ENCODE measurements around the gene RAB7A.

- TF ChIP-seq CTCF (IDR thresholded peaks at IDR 0.05) (no peak), EZH2 (IDR thresholded peaks at IDR 0.05; ENCODE audit: borderline replicate concordance, insufficient read depth, low read depth, low read length, poor library complexity, severe bottlenecking) (no peak)
Measured at GRCh38 chr3:128760042-128760441, 34.1 kb downstream of the RAB7A start.

Measured in B cell (primary cell).